ENCODE data around the gene SLC23A2. TPM values are rescaled to one million over a fixed set of nuclear protein-coding genes. Genes with fewer than 3 reads are reported as not detected.

Gene SLC23A2
- total RNA-seq, 1 donor from 2014 or later: 11.4 TPM

Other genes starting within 250 kb of the SLC23A2 start
- 3.1 and 4.1 TPM in 2 replicates for gene RASSF2, start 177.9 kb downstream of the SLC23A2 start, total RNA-seq
- 113 and 120 TPM in 2 replicates for gene TMEM230, start 111.6 kb upstream of the SLC23A2 start, total RNA-seq
- 57.8 and 63.9 TPM in 2 replicates for gene PCNA, start 118.4 kb upstream of the SLC23A2 start, total RNA-seq
- 29.2 and 43.0 TPM in 2 replicates for gene CDS2, start 125.5 kb upstream of the SLC23A2 start, total RNA-seq

All from myocyte (in vitro differentiated cells).